Kidney (tissue), 14 donors: ENCODE data around the gene SAMD10. TPM values are rescaled to one million over a fixed set of nuclear protein-coding genes. Genes with fewer than 3 reads are reported as not detected.

Experiments used
- DNase-seq, 5 donors: peaks; one replicate each; pipeline ENCODE4 v3.0.0-alpha.2; 2013 to 2020
- FAIRE-seq: peaks from 2 replicates; lab custom pipeline; 2012; peaks lifted over from hg19 to GRCh38; lab: Jason Lieb, UNC
- H3K27ac ChIP-seq, 2 donors: one replicate each; pipeline ENCODE4 v1.7.0; 2013; ENCODE audit warnings: low read depth in 2 of 2, low read length in 2 of 2, inconsistent platforms in 1 of 2
- H3K27me3 ChIP-seq: one replicate; pipeline ENCODE4 v1.7.1; 2013; ENCODE audit warnings: low read length, inconsistent platforms; ENCODE audit not compliant: control insufficient read depth, insufficient read depth
- H3K36me3 ChIP-seq, 3 donors: one replicate each; pipeline versions ENCODE4 v1.7.0 to v1.7.1; 2013; ENCODE audit warnings: low read length in 3 of 3, control low read depth in 1 of 3, inconsistent platforms in 1 of 3; ENCODE audit not compliant: insufficient read depth in 3 of 3, control insufficient read depth in 2 of 3
- H3K4me1 ChIP-seq, 3 donors: one replicate each; pipeline versions ENCODE4 v1.7.0 to v1.7.1; 2013; ENCODE audit warnings: low read length in 3 of 3, inconsistent platforms in 1 of 3, low read depth in 1 of 3; ENCODE audit not compliant: control insufficient read depth in 2 of 3, insufficient read depth in 2 of 3
- H3K4me3 ChIP-seq, 3 donors: one replicate each; pipeline versions ENCODE4 v1.7.0 to v1.8.1; 2013; ENCODE audit warnings: low read length in 3 of 3, control low read depth in 1 of 3, inconsistent platforms in 1 of 3
- H3K9ac ChIP-seq, 3 donors: one replicate each; pipeline versions ENCODE4 v1.7.0 to v1.7.1; 2013; ENCODE audit warnings: low read length in 3 of 3, control low read depth in 1 of 3, inconsistent platforms in 1 of 3
- H3K9me3 ChIP-seq, 3 donors: one replicate each; pipeline versions ENCODE4 v1.7.0 to v1.7.1; 2013; ENCODE audit warnings: low read length in 3 of 3, control low read depth in 1 of 3, inconsistent platforms in 1 of 3; ENCODE audit not compliant: control insufficient read depth in 2 of 3, insufficient read depth in 1 of 3
- CTCF ChIP-seq: IDR thresholded peaks from 3 replicates; pipeline ENCODE4 v1.5.1; 2012; ENCODE audit warnings: mild to moderate bottlenecking, moderate library complexity, borderline replicate concordance; ENCODE audit not compliant: insufficient read depth; ENCODE audit errors: extremely low read depth
- intact Hi-C: fragments of 100-400 bp; cut with DNase I; formaldehyde crosslinking; loops from one replicate; pipeline ENCODE4 v1.11.1; 2022
- polyA plus RNA-seq: library from polyadenylated mRNA; stranded (reverse); fragments of 350-450 nt; fragmentation: Illumina TruSeq; extraction: RNeasy Lipid Tissue Mini Kit (QIAGEN cat#74804); gene quantifications from one replicate; pipeline ENCODE4 v1.2.3, GENCODE V29; 2014; ENCODE audit warnings: low read depth, low replicate concordance; ENCODE audit not compliant: insufficient read depth
- total RNA-seq: library from RNA; stranded (reverse); fragmentation: NEBNext Ultra II Directional; extraction: Animal tissue kit (Norgen Biotek cat#: 25700); gene quantifications from one replicate; pipeline ENCODE4 v1.2.1, GENCODE V29; 2021
- donor health status: control.
- donor health status: control.
- donor health status: control.
- donor health status: control.
- donor health status: control.
- donor health status: DM: yes; HTN: yes; CAD: no.
- donor health status: Normal renal cell carcinoma (clear cell type).

The SAMD10 gene
- total and polyA plus RNA-seq, 2 donors from 2014 or later, result 7.9 to 8.5 TPM

GRCh38 chr20:63968136-63968927, 11.1 kb downstream of the SAMD10 start:
- H3K27me3 ChIP-seq, result no peaks in the 10 kb centered on the region
- H3K36me3 ChIP-seq, result peaks cover 7 to 13% (median 10%) of the 10 kb centered on the region in 3 donors
- peak overlapping the region in 2 of 3 donors; percentile 60 to 89 for H3K9ac ChIP-seq
- DNase-seq, result peak in 2 of 5 donors; percentile 1 to 37
- TF ChIP-seq CTCF, result no peak
- peak overlapping the region; percentile 40 to 70 (median 52) for H3K4me3 ChIP-seq
- H3K9me3 ChIP-seq, result no peaks in the 10 kb centered on the region
- no peak for FAIRE-seq
- H3K4me1 ChIP-seq, result peaks cover 0 to 10% (median 4%) of the 10 kb centered on the region in 3 donors
- H3K27ac ChIP-seq, result peak overlapping the region; percentile 9 to 45
- intact Hi-C loops, result no loop called here

GRCh38 chr20:63967330-63968135, 11.9 kb downstream of the SAMD10 start:
- Histone ChIP-seq H3K4me1 (peaks cover 0 to 10% (median 4%) of the 10 kb centered on the region in 3 donors), H3K36me3 (peaks cover 7 to 13% (median 13%) of the 10 kb centered on the region in 3 donors), H3K9ac (no peak overlapping the region), H3K4me3 (no peak overlapping the region), H3K9me3 (no peaks in the 10 kb centered on the region), H3K27ac (no peak overlapping the region), H3K27me3 (no peaks in the 10 kb centered on the region)
- no peak for FAIRE-seq
- no peak for TF ChIP-seq CTCF
- peak in 1 of 5 donors; percentile 39 for DNase-seq
- intact Hi-C loops, result no loop called here

- no peak overlapping the region for H3K27ac ChIP-seq
- TF ChIP-seq CTCF, result no peak
- no peaks in the 10 kb centered on the region for H3K9me3 ChIP-seq
- H3K36me3 ChIP-seq, result peaks cover 7 to 13% (median 13%) of the 10 kb centered on the region in 3 donors
- H3K27me3 ChIP-seq, result no peaks in the 10 kb centered on the region
- no peak overlapping the region for H3K9ac ChIP-seq
- FAIRE-seq (no peak), DNase-seq (peak in 1 of 5 donors; percentile 34)
- H3K4me1 ChIP-seq, result peaks cover 0 to 10% (median 4%) of the 10 kb centered on the region in 3 donors
- intact Hi-C loops, result no loop called here
- H3K4me3 ChIP-seq, result no peak overlapping the region
These were observed 12.5 kb downstream of the SAMD10 start for GRCh38 chr20:63966944-63967322.
